ENCODE data around the gene PGAP6.
A peak's percentile ranks its signal among the peaks of the same experiment; 100 is the strongest.
"Not testable (repeated sequence)": the region's sequence is repeated elsewhere in the genome, so short reads cannot be mapped to it uniquely, and the experiment has no call there.

The PGAP6 gene

DNA sequence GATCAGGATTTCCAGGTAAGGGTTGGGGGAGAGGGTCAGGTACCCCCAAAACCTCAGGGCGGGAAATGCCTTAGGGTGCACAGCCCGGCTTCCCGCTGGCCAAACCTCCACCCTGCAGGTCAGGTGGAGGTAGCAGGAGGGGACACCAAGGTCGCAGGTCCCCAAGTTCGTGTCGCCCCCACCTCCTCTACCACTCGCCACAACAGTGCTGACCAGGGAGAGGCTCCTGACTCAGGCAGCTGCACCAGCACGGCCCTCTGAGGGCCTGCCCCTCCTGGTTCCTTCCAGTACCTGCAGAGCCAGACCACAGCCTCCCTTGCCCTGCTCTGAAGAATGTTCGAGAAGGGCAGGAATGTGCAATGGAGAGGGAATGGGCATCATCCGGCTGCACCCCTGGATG, 15.3 kb downstream of the PGAP6 start:
- no peak for DNase-seq

DNA sequence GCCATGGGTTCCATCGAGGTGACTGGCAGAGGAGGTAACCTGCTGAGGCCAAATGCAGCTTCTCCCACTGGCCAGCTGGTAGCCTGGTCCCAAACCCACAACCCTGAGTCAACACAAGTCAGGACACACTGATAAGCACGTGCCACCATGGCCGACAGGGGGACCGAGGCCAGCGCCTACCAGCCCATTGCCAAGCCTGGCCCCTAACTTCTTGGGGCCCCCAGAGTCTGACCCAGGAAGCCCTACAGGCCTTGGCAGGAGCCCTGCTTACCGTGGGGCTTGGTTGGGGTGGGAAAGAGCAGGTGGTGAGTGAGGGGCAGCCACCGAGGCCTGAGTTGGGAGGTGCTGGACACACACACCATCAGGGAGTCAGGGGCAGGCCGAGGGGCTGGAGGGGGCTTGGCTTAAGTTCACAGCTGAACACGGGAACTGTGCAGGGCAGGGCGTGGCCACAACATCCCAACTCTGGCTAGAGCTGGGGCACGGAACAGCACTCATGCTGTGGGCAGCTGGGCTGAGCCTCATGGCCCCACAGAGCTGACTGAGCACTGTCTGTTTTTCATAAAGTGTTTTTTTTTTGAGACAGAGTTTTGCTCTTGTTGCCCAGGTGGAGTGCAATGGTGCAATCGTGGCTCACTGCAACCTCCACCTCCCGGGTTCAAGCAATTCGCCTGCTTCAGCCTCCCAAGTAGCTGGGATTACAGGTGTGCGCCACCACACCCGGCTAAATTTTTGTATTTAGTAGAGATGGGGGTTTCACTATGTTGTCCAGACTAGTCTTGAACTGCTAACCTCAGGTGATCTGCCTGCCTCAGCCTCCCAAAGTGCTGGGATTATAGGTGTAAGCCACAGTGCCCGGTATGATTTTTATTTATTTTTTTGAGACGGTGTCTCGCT, 16.9 kb downstream of the PGAP6 start:
- DNase-seq = no peak

DNA sequence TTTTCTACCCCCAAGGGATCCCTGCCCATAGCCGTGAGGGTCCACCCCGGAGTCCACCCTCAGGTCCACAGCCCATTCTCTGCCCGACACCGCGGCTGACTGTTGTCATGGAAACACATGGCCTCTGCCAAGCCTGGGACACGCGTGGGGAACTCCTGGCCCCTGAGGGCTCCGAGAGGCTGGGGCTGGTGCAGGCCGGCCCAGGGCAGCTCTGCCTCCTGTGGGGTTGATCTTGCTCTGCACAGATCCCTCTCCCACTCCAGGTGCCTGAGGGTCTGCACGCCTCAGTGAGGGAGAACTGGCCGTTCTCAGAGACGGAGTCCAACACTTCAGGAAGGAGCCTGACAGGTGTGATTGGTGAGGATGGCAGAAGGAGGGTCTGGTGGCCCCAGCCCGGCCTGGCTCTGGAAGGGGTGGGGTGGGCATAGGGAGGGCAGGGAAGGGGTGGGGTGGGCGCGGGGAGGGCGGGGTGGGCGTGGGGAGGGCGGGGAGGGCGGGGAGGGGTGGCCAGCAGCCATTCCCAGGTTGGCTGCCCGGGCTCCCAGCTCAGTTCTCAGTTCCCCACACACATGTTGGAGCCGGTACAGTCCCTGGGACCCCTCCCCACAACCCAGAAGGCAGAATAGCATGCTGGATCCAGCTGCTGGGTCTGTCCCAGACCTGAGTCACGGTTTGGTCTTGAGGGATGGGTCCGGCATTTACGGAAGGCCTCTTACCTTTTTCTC, 17.9 kb downstream of the PGAP6 start:
- DNase-seq = no peak

DNA sequence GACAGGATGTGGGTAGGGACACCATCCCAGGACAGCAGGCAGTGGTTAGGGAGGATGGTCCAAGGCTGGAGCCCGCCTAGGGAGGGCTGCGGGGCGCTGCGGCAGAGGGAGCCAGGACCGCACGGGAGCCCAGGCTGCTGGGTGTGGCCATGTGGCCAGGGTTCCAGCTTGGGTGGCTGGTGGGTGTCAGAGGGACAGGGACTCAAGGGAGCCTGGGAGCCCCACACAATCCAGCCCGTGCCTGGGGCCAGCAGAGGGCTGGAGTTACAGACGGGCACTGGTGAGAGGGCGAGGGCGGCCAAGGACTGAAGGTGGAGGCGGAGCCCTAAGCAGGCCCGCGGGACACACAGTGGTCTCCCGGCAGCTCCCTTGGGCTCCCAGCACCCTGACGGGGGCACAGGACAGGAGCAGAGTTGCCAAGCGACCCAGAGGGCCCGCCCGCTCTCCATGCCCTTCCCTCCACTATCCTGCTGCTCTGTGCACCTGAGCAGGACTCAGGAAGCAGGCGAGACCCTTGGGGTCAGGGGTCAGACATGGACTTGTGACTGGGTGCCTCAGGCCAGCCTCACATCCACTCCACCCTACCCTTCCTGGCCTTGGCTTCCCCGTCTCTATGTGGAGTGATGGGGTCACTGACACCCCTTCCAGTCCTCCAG, 18.5 kb downstream of the PGAP6 start:
- no peak for DNase-seq

- not testable (repeated sequence) for DNase-seq
Observed at GRCh38 chr16:362702-362999, 19.1 kb downstream of the PGAP6 start.

- peak; percentile 86 for DNase-seq
Observed at GRCh38 chr16:361872-362701, 19.7 kb downstream of the PGAP6 start.

GRCh38 chr16:361341-361871, 20.4 kb downstream of the PGAP6 start:
- DNase-seq = no peak

DNA sequence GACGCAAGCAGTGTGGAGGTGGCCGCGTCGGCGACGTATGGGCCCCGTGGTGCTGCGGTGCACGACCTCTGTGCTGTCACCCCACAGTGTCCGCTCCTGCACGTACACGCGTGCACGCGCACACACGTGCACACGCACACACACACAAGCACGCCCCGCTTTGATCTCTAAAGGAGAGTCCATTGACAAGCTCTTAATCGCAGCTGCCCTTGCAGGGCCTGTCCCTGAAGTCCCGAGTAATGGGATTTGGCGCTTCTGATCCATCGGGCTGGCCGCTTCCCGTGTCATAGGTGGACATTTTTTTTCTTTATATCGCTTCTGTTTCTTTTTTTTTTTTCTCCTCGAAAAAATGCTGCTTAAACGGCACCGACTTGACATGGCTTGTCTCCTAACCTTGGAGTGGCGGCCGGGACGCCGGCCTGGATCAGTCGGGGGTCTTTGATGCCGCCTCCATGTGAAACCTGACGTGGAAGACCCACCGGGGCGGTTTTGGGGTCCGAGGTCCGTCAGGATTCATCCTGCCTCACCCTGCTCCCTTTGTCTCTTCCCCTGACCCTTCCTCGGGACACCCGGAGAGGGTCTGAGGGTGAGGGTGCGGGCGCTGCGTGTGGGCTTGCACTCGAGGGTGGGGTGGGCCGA, 21.0 kb downstream of the PGAP6 start:
- DNase-seq = no peak

- DNase-seq = peak; percentile 19
Observed at GRCh38 chr16:359871-360697, 21.7 kb downstream of the PGAP6 start.

DNA sequence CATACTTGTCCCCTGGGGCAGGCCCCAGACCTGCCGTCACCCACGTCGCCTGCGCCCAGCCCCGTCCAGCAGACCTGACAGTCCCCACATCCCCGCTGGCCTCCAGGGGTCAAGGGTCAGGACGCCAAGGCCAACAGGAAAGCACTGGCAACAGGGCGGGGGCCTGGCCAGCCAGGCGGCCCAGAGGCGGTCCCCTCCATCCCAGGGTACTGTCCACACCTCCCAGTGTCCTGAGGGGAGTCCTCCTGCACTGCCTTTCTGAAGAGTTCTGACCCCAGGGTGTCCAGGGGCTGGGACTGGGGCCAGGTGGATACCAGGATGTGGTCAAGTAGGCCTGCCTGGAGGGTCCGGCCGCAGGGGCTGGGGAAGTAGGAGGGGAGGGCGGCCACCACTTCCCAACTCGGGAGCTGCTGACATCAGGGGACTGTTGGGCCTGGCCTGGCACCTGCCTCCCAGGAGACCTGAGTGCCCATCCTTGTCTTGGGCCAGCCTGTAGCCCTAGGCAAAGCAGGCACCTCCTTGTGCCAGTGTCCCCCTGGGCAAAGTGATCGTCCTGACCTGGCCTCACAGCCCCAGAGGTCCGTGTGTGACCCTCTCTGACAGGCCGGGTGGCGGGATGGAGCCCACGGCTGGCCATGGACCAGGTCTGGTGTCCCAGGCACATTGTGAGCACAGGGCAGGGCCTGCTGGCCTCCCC, 22.6 kb downstream of the PGAP6 start:
- DNase-seq = no peak

- DNase-seq = no peak
Observed at GRCh38 chr16:356741-357140, 25.0 kb downstream of the PGAP6 start.

GRCh38 chr16:354971-355461, 26.8 kb downstream of the PGAP6 start:
- DNase-seq = no peak

DNA sequence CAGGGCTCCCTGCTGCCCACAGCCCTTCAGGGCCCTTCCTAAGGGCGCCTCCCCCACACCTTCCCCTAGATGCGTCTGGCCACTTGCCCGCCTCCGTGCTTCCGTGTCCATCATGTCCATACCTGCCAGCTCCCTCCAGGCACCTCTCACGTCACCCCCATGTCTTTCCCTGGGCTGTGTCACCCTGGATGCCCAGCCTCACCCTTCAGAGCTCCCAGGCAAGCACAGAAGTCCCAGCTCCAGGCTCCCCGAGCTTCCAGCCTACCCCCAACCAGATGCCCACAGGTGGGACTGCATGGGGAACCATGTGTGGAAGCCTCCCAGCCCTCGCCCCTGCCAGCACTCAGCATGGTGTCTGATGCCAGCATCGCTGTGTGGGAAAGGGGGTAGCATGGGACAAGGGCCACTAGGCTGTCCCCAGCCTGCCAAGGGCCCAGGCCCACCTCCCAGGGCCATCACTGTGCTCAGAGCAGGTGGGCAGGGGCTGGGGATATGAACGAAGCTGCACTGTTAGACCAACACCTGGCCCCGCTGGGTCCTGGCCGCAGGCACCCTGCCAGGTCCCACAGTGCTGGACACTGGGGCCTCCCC, 27.4 kb downstream of the PGAP6 start:
- no peak for DNase-seq

- no peak for DNase-seq
Observed at GRCh38 chr16:353404-354290, 28.1 kb downstream of the PGAP6 start.

DNA sequence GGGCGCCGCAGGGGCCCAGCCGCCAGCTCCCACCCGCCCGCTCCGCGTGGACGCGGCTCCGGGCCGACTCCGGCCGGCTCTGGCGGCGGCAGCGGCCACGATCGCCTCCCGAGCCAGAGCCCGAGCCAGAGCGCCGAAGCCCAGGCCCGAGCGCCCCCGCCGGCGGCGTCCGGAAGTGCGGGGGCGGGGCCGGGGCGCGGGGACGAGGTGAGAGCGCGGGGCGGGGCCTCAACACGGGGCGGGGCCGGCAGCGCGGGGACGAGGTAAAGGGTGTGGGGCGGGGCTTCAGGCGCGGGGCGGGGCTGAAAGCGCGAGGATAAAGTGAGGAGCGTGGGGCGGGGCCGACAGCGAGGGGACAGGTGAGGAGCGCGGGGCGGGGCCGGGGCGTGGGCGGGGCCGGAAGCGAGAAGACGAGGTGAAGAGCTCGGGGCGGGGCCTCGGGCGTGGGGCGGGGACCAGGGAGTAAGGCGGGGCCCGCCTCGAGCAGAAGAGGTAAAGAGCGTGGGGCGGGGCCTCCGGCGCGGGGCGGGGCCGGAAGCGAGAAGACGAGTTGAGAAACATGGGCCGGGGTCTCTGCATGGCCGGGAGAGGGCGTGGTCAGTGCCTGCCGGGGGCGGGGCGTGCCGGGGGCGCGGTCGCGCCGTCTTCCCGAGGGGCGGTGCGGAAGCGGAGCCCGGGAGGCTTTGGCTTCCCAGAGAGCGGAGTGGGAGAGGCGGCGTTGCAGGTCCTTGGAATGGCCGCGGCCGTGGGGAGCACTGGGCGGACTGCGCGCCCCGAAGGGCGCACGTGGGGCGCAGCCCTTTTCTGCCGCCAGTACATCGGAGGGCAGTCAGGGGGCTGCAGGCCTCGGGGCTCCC, 29.0 kb downstream of the PGAP6 start, which contains the start of gene AXIN1:
AXIN1 (minus strand) TSS at position 177 of the 857 bp plus-strand sequence. CDS start 5,698 bp downstream, outside the sequence.
- DNase-seq = peak; percentile 98

DNA sequence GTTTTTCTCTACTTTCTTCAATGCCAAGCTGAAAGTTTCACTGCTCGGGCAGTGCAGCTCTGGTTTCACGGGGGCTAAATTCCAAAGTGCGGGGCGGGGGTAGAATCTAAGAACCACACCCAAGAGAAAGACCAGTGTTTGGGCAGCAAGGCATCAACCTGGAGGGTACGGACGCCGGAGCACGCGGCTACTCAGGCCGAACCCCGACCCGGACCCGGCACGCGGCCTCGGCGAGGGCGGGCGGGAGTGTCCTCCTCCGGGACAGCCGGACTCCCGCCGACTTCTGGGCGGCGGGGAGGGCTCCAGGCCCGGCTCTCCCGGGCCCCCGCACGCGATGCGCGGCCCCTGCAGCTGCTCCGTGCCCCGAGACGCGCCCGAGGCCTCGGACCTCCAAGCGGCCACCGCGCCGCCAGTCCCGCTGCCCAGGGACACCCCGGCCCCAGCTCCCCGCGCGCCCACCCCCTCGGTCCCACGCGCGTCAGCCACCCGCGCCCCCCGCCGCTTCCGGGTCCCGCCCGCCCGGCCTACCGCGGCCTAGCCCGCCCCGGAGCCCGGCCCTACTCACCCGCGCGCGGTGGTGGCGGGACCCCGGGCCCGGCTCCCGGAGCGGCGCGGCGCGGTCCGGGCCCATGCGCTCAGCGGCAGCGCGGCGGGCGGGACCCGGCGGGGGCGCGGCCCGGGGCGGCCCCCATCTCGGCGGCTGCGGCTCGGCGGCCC, 29.8 kb downstream of the PGAP6 start:
- DNase-seq = no peak

- no peak for DNase-seq
Observed at GRCh38 chr16:350203-350602, 31.6 kb downstream of the PGAP6 start.

Data from eye (tissue), 1 donor.